ENCODE data around the gene NXPE4. TPM values are rescaled to one million over a fixed set of nuclear protein-coding genes. Genes with fewer than 3 reads are reported as not detected.

NXPE4 gene
- total RNA-seq, 1 donor from 2014 or later: not detected

DNA sequence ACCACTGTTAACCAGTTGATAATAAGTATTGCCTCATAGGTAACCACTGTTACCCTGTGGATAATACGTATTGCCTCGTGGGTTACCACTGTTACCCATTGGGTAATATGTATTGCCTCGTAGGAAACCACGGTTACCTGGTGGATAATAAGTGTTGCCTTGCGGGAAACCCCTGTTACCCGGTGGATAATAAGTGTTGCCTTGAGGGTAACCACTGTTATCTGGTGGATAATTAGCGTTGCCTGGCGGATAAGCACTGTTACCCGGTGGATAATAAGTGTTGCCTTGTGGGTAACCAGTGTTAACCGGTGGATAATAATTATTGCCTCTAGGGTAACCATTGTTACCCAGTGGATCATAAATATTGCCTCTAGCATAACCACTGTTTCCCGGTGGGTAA, 27.3 kb upstream of the NXPE4 start:
- no peak overlapping the region for H3K27ac ChIP-seq (replicated peaks)
- H3K9me3 ChIP-seq (replicated peaks): peaks cover 12% of the 10 kb centered on the region

DNA sequence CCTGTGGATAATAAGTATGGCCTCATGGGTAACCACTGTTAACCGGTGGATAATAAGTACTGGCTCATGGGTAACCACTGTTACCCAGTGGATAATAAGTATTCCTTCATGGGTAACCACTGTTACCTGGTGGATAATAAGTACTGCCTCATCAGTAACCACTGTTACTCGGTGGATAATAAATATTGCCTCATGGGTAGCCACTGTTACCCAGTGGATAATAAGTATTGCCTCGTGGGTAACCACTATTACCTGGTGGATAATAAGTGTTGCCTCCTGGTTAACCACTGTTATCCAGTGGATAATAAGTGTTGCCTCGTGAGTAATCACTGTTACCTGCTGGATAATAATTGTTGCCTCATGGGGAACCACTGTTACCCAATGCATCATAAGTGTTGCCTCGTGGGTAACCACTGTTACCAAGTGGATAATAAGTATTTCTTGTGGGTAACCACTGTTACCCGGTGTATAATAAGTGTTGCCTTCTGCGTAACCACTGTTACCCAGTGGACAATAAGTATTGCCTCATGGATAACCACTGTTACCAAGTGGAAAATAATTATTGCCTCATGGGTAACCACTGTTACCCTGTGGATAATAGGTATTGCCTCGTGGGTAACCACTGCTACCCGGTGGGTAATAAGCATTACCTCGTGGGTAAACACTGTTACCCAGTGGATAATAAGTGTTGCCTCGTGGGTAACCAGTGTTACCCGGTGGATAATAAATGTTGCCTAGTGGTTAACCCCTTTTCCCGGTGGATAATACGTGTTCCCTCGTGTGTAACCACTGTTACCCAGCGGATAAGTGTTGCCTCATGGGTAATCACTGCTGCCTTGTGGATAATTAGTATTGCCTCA, 26.6 kb upstream of the NXPE4 start:
- Histone ChIP-seq H3K36me3 (no peaks in the 10 kb centered on the region), H3K27ac (replicated peaks) (no peak overlapping the region), H3K4me1 (no peaks in the 10 kb centered on the region), H3K9me3 (replicated peaks) (peaks cover 14% of the 10 kb centered on the region), H3K27me3 (ENCODE audit: low read depth) (no peaks in the 10 kb centered on the region), H3K4me3 (no peak overlapping the region)
- TF ChIP-seq, protein P1, sequence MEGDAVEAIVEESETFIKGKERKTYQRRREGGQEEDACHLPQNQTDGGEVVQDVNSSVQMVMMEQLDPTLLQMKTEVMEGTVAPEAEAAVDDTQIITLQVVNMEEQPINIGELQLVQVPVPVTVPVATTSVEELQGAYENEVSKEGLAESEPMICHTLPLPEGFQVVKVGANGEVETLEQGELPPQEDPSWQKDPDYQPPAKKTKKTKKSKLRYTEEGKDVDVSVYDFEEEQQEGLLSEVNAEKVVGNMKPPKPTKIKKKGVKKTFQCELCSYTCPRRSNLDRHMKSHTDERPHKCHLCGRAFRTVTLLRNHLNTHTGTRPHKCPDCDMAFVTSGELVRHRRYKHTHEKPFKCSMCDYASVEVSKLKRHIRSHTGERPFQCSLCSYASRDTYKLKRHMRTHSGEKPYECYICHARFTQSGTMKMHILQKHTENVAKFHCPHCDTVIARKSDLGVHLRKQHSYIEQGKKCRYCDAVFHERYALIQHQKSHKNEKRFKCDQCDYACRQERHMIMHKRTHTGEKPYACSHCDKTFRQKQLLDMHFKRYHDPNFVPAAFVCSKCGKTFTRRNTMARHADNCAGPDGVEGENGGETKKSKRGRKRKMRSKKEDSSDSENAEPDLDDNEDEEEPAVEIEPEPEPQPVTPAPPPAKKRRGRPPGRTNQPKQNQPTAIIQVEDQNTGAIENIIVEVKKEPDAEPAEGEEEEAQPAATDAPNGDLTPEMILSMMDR (IDR thresholded peaks at IDR 0.05; ENCODE audit: borderline replicate concordance): no peak
- intact Hi-C loops (cut with micrococcal nuclease): no loop called here
- no peak for DNase-seq

More for the DNA sequence above, 27.3 kb upstream of the NXPE4 start:
- H3K4me1 ChIP-seq: no peaks in the 10 kb centered on the region
- no peak for DNase-seq
- intact Hi-C loops (cut with micrococcal nuclease): no loop called here
- H3K36me3 ChIP-seq: no peaks in the 10 kb centered on the region
- H3K27me3 ChIP-seq (ENCODE audit: low read depth): no peaks in the 10 kb centered on the region
- TF ChIP-seq, protein P1 (IDR thresholded peaks at IDR 0.05; ENCODE audit: borderline replicate concordance): no peak
- H3K4me3 ChIP-seq: no peak overlapping the region

DNA sequence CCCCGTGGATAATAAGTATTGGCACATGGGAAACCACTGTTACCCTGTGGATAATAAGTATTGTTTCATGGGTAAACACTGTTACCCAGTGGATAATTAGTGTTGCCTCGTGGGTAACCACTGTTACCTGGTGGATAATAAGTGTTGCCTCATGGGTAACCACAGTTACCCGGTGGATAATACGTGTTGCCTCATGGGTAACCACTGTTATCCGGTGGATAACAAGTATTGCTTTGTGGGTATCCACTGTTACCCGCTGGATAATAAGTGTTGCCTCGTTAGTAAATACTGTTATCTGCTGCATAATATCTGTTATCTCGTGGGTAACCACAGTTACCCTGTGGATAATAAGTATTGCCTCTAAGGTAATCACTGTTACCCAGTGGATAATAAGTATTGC, 25.5 kb upstream of the NXPE4 start:
- H3K4me1 ChIP-seq: no peaks in the 10 kb centered on the region
- no peak overlapping the region for H3K4me3 ChIP-seq
- no peak overlapping the region for H3K27ac ChIP-seq (replicated peaks)
- H3K27me3 ChIP-seq (ENCODE audit: low read depth): no peaks in the 10 kb centered on the region
- no peak for DNase-seq
- H3K9me3 ChIP-seq (replicated peaks): peaks cover 17% of the 10 kb centered on the region
- TF ChIP-seq, protein P1 (IDR thresholded peaks at IDR 0.05; ENCODE audit: borderline replicate concordance): no peak
- intact Hi-C loops (cut with micrococcal nuclease): no loop called here
- H3K36me3 ChIP-seq: no peaks in the 10 kb centered on the region

DNA sequence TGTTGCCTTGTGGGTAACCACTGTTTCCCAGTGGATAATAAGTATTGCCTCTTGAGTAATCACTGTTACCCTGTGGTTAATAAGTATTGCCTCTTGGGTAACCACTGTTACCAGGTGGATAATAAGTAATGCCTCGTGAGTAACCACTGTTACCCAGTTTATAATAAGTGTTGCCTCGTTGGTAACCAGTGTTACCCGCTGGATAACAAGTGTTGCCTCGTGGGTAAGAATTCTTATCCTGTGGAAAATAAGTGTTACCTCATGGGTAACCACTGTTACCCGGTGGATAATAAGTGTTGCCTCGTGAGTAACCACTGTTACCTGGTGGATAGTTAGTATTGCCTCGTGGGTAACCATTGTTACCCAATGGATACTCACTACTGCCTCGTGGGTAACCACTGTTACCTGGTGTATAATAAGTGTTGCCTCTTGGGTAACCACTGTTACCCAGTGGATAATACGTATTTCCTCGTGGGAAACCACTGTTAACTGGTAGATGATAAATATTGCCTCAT, 24.1 kb upstream of the NXPE4 start:
- no peaks in the 10 kb centered on the region for H3K4me1 ChIP-seq
- no peak overlapping the region for H3K27ac ChIP-seq (replicated peaks)
- H3K27me3 ChIP-seq (ENCODE audit: low read depth): no peaks in the 10 kb centered on the region
- TF ChIP-seq, protein P1 (IDR thresholded peaks at IDR 0.05; ENCODE audit: borderline replicate concordance): no peak
- intact Hi-C loops (cut with micrococcal nuclease): no loop called here
- no peak overlapping the region for H3K4me3 ChIP-seq
- DNase-seq: no peak
- peaks cover 22% of the 10 kb centered on the region for H3K9me3 ChIP-seq (replicated peaks)
- no peaks in the 10 kb centered on the region for H3K36me3 ChIP-seq

DNA sequence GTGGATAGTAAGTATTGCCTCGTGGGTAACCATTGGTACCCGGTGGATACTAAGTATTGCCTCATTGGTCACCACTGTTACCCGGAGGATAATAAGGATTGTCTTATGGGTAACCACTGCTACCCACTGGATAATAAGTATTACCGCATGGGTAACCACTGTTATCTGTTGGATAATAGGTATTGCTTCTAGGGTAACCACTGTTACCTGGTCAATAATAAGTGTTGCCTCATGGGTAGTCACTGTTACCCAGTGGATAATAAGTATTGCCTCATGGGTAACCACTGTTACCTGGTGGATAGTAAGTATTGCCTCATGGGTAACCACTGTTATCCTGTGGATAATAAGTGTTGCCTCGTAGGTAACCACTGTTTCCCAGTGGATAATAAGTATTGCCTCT, 22.6 kb upstream of the NXPE4 start:
- TF ChIP-seq, protein P1 (IDR thresholded peaks at IDR 0.05; ENCODE audit: borderline replicate concordance): no peak
- Histone ChIP-seq H3K27me3 (ENCODE audit: low read depth) (no peaks in the 10 kb centered on the region), H3K27ac (replicated peaks) (no peak overlapping the region), H3K4me3 (no peak overlapping the region), H3K9me3 (replicated peaks) (peaks cover 21% of the 10 kb centered on the region), H3K4me1 (no peaks in the 10 kb centered on the region), H3K36me3 (no peaks in the 10 kb centered on the region)
- intact Hi-C loops (cut with micrococcal nuclease): no loop called here
- DNase-seq: no peak
